K562 (cell line): ENCODE measurements around the gene PLAAT4. TPM values are rescaled to one million over a fixed set of nuclear protein-coding genes. Genes with fewer than 3 reads are reported as not detected.
"Not testable (repeated sequence)": the region's sequence is repeated elsewhere in the genome, so short reads cannot be mapped to it uniquely, and the experiment has no call there.

ENCODE experiments used
- DIDO1 ChIP-seq: fragments of 450-650 bp; IDR thresholded peaks from 2 replicates; pipeline ENCODE4 v1.6.1; 2016; ENCODE audit warnings: low read depth, missing biosample characterization, missing genetic modification characterization
- JUND ChIP-seq, 2 experiments: IDR thresholded peaks; 2 replicates in 1 of 2; 3 replicates in 1 of 2; pipeline ENCODE4 v1.6.1; 2011; ENCODE audit warnings: borderline replicate concordance in 2 of 2, low read depth in 2 of 2, low read length in 2 of 2, improper control_type of control experiment in 1 of 2, missing biosample characterization in 1 of 2, missing genetic modification characterization in 1 of 2, missing genetic modification reagents in 1 of 2
- NBN ChIP-seq: fragments of 450-650 bp; IDR thresholded peaks from 2 replicates; pipeline ENCODE4 v1.6.1; 2016; ENCODE audit warnings: low read depth, mild to moderate bottlenecking
- NCOA1 ChIP-seq: fragments of 450-650 bp; IDR thresholded peaks from 2 replicates; pipeline ENCODE4 v1.6.1; 2016; ENCODE audit warnings: low read depth
- NR2C2 ChIP-seq, 2 experiments: fragments of 200-800 bp in 1 of 2; sonication (Bioruptor generic) in 1 of 2; sonication (generic) in 1 of 2; formaldehyde crosslinking in 1 of 2; IDR thresholded peaks; 2 replicates each; pipeline versions ENCODE4 v1.6.1 to v1.8.0; 2016 to 2022; ENCODE audit warnings: mild to moderate bottlenecking in 1 of 2, missing compliant biosample characterization in 1 of 2, missing genetic modification characterization in 1 of 2, missing genetic modification reagents in 1 of 2
- TAF1 ChIP-seq: IDR thresholded peaks from 2 replicates; pipeline ENCODE4 v1.6.1; 2011; ENCODE audit warnings: mild to moderate bottlenecking, low read length, moderate library complexity; ENCODE audit not compliant: insufficient read depth, control insufficient read depth, severe bottlenecking; ENCODE audit errors: extremely low read depth
- ZNF239 ChIP-seq: fragments of 250-450 bp; sonication (Bioruptor Pico); IDR thresholded peaks from 2 replicates; pipeline ENCODE4 v1.4.0; 2020; ENCODE audit warnings: mild to moderate bottlenecking
- ZNF354B ChIP-seq: fragments of 250-450 bp; sonication (Bioruptor Pico); IDR thresholded peaks from 2 replicates; pipeline ENCODE4 v1.4.0; 2020
- ZNF445 ChIP-seq: fragments of 250-450 bp; sonication (Bioruptor Pico); IDR thresholded peaks from 2 replicates; pipeline ENCODE4 v1.4.0; 2020; ENCODE audit warnings: low read depth, mild to moderate bottlenecking, moderate library complexity
- ZNF830 ChIP-seq: fragments of 250-450 bp; sonication (Bioruptor Pico); IDR thresholded peaks from 2 replicates; pipeline ENCODE4 v1.5.0; 2021; ENCODE audit warnings: mild to moderate bottlenecking
- polyA plus RNA-seq, 8 experiments: library from polyadenylated mRNA; depleted of rRNA in 4 of 8; stranded (reverse) in 5 of 8; unstranded in 3 of 8; fragments of >200 nt; fragmentation: Nextera tagmentation in 2 of 8; fragmentation: Illumina TruSeq in 1 of 8; extraction: Ambion mirVana in 2 of 8; extraction: Trizol in 1 of 8; gene quantifications; 2 replicates each; pipeline versions ENCODE4 v1.2.1 to v1.2.3, GENCODE V29; 2011 to 2014; ENCODE audit warnings: inconsistent platforms in 1 of 8, missing spikeins in 1 of 8
- total RNA-seq, 7 experiments: library from RNA; depleted of rRNA in 6 of 7; stranded (reverse); fragments of >200 nt in 6 of 7; fragmentation: Illumina TruSeq in 2 of 7; extraction: Trizol in 2 of 7; gene quantifications; 2 replicates each; pipeline versions ENCODE4 v1.2.1 to v1.2.3, GENCODE V29; 2011 to 2021; ENCODE audit warnings: low replicate concordance in 1 of 7
- TF ChIP-seq, protein P1 (sequence below): IDR thresholded peaks from 2 replicates; pipeline ENCODE4 v1.6.1; 2012; ENCODE audit warnings: low read depth, low read length, improper control_type of control experiment, borderline replicate concordance
- TF ChIP-seq, protein P2 (sequence below): fragments of 450-650 bp; formaldehyde crosslinking; IDR thresholded peaks from 2 replicates; pipeline ENCODE4 v1.4.0; 2022; ENCODE audit warnings: missing genetic modification characterization
- TF ChIP-seq, protein P3 (sequence below), 2 experiments: fragments of 250-450 bp in 1 of 2; fragments of 450-650 bp in 1 of 2; sonication (Bioruptor Pico) in 1 of 2; IDR thresholded peaks; 2 replicates each; pipeline versions ENCODE4 v1.6.1 to v1.8.0; 2016 to 2021; ENCODE audit warnings: mild to moderate bottlenecking in 2 of 2, moderate library complexity in 2 of 2, missing compliant biosample characterization in 1 of 2, missing genetic modification characterization in 1 of 2
- TF ChIP-seq, protein P4 (sequence below), 3 experiments: fragments of 200-800 bp in 1 of 3; fragments of 250-450 bp in 1 of 3; fragments of 450-650 bp in 1 of 3; sonication (Bioruptor Pico) in 1 of 3; sonication (Bioruptor generic) in 1 of 3; formaldehyde crosslinking in 1 of 3; IDR thresholded peaks; 2 replicates each; pipeline versions ENCODE4 v1.6.1 to v1.8.0; 2016 to 2022; ENCODE audit warnings: mild to moderate bottlenecking in 2 of 3, missing genetic modification characterization in 2 of 3, missing compliant biosample characterization in 1 of 3, moderate library complexity in 1 of 3
- TF ChIP-seq, protein P5 (sequence below): fragments of 450-650 bp; formaldehyde crosslinking; IDR thresholded peaks from 2 replicates; pipeline ENCODE4 v1.4.0; 2022; ENCODE audit warnings: mild to moderate bottlenecking, moderate library complexity

The PLAAT4 gene
- total and polyA plus RNA-seq, 9 of the 15 experiments (the other 6 are each of a cell fraction or from before 2014, with no cell fraction given), result 0.54 to 3.0 (median 1.3) TPM; not detected in 1

DNA sequence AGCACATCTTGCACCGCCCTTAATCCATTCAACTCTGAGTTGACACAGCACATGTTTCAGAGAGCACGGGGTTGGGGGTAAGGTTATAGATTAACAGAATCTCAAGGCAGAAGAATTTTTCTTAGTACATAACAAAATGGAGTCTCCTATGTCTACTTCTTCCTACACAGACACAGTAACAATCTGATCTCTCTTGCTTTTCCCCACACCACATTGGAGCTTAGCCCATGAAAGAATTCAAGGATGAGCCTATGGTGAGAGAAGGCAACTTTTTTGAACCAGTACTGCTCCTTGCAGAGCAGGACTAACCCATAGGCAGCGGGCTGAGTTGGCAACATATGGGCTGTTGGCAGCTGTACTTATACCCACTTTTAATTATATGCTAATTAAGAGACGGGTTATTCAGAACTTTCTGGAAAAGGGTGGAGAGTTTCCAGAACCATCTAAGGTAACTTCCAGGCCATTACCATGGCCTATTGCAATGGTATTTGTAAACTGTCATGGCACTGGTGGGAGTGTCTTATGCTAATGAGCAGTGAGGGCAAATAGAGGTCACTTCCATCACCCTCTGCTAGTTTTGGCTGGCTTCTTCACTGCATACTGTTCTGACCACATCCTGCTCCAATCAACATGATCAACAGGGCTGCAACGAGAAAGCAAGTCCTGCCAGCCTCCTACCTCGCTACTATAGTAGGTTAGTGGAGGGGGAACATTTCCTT is 5.4 kb upstream of the PLAAT4 start (continued):
- TF ChIP-seq, protein P1, sequence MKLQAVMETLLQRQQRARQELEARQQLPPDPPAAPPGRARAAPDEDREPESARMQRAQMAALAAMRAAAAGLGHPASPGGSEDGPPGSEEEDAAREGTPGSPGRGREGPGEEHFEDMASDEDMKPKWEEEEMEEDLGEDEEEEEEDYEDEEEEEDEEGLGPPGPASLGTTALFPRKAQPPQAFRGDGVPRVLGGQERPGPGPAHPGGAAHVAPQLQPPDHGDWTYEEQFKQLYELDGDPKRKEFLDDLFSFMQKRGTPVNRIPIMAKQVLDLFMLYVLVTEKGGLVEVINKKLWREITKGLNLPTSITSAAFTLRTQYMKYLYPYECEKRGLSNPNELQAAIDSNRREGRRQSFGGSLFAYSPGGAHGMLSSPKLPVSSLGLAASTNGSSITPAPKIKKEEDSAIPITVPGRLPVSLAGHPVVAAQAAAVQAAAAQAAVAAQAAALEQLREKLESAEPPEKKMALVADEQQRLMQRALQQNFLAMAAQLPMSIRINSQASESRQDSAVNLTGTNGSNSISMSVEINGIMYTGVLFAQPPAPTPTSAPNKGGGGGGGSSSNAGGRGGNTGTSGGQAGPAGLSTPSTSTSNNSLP, result 0 out of 2 replicates have a peak, but pooled peaks have one; percentile 22
- TF ChIP-seq, protein P2, sequence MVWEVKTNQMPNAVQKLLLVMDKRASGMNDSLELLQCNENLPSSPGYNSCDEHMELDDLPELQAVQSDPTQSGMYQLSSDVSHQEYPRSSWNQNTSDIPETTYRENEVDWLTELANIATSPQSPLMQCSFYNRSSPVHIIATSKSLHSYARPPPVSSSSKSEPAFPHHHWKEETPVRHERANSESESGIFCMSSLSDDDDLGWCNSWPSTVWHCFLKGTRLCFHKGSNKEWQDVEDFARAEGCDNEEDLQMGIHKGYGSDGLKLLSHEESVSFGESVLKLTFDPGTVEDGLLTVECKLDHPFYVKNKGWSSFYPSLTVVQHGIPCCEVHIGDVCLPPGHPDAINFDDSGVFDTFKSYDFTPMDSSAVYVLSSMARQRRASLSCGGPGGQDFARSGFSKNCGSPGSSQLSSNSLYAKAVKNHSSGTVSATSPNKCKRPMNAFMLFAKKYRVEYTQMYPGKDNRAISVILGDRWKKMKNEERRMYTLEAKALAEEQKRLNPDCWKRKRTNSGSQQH (CRISPR knock-in tag), result peak; percentile 97
- TF ChIP-seq ZNF239, result peak; percentile 92
- TF ChIP-seq NBN, result 0 out of 2 replicates have a peak, but pooled peaks have one; percentile 19
- TF ChIP-seq TAF1, result peak; percentile 24
- TF ChIP-seq, protein P3, sequence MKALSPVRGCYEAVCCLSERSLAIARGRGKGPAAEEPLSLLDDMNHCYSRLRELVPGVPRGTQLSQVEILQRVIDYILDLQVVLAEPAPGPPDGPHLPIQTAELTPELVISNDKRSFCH (CRISPR knock-in tag; IDR thresholded peaks at IDR 0.05), result peak; percentile 81; the same call in 1 of the 2 replicates
- TF ChIP-seq, protein P3 (tag; IDR thresholded peaks at IDR 0.05), result peak; percentile 99
- 0 out of 2 replicates have a peak, but pooled peaks have one; percentile 37 for TF ChIP-seq NCOA1
- TF ChIP-seq JUND (IDR thresholded peaks at IDR 0.05; ENCODE audit: borderline replicate concordance, low read depth, low read length), result 0 out of 2 replicates have a peak, but pooled peaks have one; percentile 37
- not testable (repeated sequence) for TF ChIP-seq JUND (tag; IDR thresholded peaks at IDR 0.05; ENCODE audit: borderline replicate concordance, low read depth, low read length); NR2C2 (CRISPR knock-in tag; IDR thresholded peaks at IDR 0.05)
- TF ChIP-seq, protein P4, sequence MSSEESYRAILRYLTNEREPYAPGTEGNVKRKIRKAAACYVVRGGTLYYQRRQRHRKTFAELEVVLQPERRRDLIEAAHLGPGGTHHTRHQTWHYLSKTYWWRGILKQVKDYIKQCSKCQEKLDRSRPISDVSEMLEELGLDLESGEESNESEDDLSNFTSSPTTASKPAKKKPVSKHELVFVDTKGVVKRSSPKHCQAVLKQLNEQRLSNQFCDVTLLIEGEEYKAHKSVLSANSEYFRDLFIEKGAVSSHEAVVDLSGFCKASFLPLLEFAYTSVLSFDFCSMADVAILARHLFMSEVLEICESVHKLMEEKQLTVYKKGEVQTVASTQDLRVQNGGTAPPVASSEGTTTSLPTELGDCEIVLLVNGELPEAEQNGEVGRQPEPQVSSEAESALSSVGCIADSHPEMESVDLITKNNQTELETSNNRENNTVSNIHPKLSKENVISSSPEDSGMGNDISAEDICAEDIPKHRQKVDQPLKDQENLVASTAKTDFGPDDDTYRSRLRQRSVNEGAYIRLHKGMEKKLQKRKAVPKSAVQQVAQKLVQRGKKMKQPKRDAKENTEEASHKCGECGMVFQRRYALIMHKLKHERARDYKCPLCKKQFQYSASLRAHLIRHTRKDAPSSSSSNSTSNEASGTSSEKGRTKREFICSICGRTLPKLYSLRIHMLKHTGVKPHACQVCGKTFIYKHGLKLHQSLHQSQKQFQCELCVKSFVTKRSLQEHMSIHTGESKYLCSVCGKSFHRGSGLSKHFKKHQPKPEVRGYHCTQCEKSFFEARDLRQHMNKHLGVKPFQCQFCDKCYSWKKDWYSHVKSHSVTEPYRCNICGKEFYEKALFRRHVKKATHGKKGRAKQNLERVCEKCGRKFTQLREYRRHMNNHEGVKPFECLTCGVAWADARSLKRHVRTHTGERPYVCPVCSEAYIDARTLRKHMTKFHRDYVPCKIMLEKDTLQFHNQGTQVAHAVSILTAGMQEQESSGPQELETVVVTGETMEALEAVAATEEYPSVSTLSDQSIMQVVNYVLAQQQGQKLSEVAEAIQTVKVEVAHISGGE (CRISPR knock-in tag; IDR thresholded peaks at IDR 0.05), result peak in 1 of 3 experiments; percentile 68; a peak in 2 of 6 replicates
- TF ChIP-seq ZNF445 (CRISPR knock-in tag), result peak; percentile 92; the same call in 1 of the 2 replicates
- TF ChIP-seq ZNF830 (CRISPR knock-in tag), result peak; percentile 94; the same call in 1 of the 2 replicates
- TF ChIP-seq ZNF354B (CRISPR knock-in tag), result peak; percentile 86
- peak; percentile 78; the same call in 1 of the 2 replicates for TF ChIP-seq DIDO1 (tag)
- peak; percentile 62; the same call in 1 of the 2 replicates for TF ChIP-seq NR2C2 (tag; IDR thresholded peaks at IDR 0.05)
- TF ChIP-seq, protein P5, sequence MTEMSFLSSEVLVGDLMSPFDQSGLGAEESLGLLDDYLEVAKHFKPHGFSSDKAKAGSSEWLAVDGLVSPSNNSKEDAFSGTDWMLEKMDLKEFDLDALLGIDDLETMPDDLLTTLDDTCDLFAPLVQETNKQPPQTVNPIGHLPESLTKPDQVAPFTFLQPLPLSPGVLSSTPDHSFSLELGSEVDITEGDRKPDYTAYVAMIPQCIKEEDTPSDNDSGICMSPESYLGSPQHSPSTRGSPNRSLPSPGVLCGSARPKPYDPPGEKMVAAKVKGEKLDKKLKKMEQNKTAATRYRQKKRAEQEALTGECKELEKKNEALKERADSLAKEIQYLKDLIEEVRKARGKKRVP (CRISPR knock-in tag), result peak; percentile 89
